OCI-LY3 (cell line): ENCODE data around the gene SYT2.

Experiments used
- EZH2phosphoT487 ChIP-seq: fragments of 200-600 bp; shearing (Covaris generic); IDR thresholded peaks from 2 replicates; pipeline ENCODE4 v1.6.1; 2018; ENCODE audit warnings: antibody characterized with exemption, mixed run types, low read depth
- TF ChIP-seq, protein P1 (sequence below): fragments of 200-600, 300-600 bp; sonication (generic); IDR thresholded peaks from 2 replicates; pipeline ENCODE4 v1.5.1; 2014; ENCODE audit warnings: antibody characterized with exemption, low read length, low read depth

- TF ChIP-seq, protein P1, sequence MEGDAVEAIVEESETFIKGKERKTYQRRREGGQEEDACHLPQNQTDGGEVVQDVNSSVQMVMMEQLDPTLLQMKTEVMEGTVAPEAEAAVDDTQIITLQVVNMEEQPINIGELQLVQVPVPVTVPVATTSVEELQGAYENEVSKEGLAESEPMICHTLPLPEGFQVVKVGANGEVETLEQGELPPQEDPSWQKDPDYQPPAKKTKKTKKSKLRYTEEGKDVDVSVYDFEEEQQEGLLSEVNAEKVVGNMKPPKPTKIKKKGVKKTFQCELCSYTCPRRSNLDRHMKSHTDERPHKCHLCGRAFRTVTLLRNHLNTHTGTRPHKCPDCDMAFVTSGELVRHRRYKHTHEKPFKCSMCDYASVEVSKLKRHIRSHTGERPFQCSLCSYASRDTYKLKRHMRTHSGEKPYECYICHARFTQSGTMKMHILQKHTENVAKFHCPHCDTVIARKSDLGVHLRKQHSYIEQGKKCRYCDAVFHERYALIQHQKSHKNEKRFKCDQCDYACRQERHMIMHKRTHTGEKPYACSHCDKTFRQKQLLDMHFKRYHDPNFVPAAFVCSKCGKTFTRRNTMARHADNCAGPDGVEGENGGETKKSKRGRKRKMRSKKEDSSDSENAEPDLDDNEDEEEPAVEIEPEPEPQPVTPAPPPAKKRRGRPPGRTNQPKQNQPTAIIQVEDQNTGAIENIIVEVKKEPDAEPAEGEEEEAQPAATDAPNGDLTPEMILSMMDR: no peak
- no peak for TF ChIP-seq EZH2phosphoT487
Measured at GRCh38 chr1:202596638-202597037, 113.6 kb downstream of the SYT2 start.
